Liver (tissue), 3 donors: Measurements from ENCODE around the gene DDX4.

Experiments
- ATF3 ChIP-seq: IDR thresholded peaks from 2 replicates; pipeline ENCODE4 v1.6.1; 2016; ENCODE audit warnings: antibody characterized with exemption
- CTCF ChIP-seq: fragments of 150-350 bp; IDR thresholded peaks from 2 replicates; pipeline ENCODE4 v1.5.1; 2017; ENCODE audit warnings: improper control_type of control experiment, low read depth, low read length; ENCODE audit not compliant: missing input control
- EGR1 ChIP-seq, 2 donors: IDR thresholded peaks; 2 replicates each; pipeline ENCODE4 v1.6.1; 2016 to 2018; ENCODE audit warnings: antibody characterized with exemption in 2 of 2, low read depth in 2 of 2
- FOXA2 ChIP-seq: IDR thresholded peaks from 2 replicates; pipeline ENCODE4 v1.6.1; 2016; ENCODE audit warnings: antibody characterized with exemption
- SP1 ChIP-seq: IDR thresholded peaks from 2 replicates; pipeline ENCODE4 v1.6.1; 2018; ENCODE audit warnings: antibody characterized with exemption, mild to moderate bottlenecking
- YY1 ChIP-seq: IDR thresholded peaks from 2 replicates; pipeline ENCODE4 v1.6.1; 2016; ENCODE audit warnings: antibody characterized with exemption, mild to moderate bottlenecking
- TF ChIP-seq, protein P1 (sequence below): IDR thresholded peaks from 2 replicates; pipeline ENCODE4 v1.6.1; 2016; ENCODE audit warnings: antibody characterized with exemption
- TF ChIP-seq, protein P2 (sequence below): IDR thresholded peaks from 2 replicates; pipeline ENCODE4 v1.6.1; 2016; ENCODE audit warnings: antibody characterized with exemption, mild to moderate bottlenecking
- TF ChIP-seq, protein P3 (sequence below): IDR thresholded peaks from 2 replicates; pipeline ENCODE4 v1.6.1; 2016; ENCODE audit warnings: antibody characterized with exemption
- donor health status: healthy.
- donor health status: healthy.

DNA sequence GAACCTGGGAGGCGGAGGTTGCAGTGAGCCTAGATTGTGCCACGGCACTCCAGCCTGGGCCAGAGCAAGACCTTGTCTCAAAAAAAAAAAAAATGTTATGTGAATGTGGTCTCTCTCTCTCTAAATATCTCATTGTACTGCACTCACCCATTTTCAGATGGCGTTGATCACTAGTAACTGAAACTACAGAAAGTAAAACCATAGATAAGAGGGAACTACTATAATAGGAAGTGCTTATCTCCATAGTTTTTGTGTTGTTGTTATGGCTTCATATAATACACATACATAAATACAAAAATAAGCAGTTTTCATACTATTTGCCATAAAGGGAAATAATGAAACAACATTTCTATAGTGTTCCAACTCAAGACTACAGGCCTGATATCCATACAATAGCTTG is 122.4 kb downstream of the DDX4 start:
- no peak for TF ChIP-seq SP1
- TF ChIP-seq EGR1 (IDR thresholded peaks at IDR 0.05; ENCODE audit: low read depth in 2 of 2), result no peak
- TF ChIP-seq CTCF, result no peak
- no peak for TF ChIP-seq FOXA2
- TF ChIP-seq, protein P1, sequence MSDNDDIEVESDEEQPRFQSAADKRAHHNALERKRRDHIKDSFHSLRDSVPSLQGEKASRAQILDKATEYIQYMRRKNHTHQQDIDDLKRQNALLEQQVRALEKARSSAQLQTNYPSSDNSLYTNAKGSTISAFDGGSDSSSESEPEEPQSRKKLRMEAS, result no peak
- TF ChIP-seq, protein P2, sequence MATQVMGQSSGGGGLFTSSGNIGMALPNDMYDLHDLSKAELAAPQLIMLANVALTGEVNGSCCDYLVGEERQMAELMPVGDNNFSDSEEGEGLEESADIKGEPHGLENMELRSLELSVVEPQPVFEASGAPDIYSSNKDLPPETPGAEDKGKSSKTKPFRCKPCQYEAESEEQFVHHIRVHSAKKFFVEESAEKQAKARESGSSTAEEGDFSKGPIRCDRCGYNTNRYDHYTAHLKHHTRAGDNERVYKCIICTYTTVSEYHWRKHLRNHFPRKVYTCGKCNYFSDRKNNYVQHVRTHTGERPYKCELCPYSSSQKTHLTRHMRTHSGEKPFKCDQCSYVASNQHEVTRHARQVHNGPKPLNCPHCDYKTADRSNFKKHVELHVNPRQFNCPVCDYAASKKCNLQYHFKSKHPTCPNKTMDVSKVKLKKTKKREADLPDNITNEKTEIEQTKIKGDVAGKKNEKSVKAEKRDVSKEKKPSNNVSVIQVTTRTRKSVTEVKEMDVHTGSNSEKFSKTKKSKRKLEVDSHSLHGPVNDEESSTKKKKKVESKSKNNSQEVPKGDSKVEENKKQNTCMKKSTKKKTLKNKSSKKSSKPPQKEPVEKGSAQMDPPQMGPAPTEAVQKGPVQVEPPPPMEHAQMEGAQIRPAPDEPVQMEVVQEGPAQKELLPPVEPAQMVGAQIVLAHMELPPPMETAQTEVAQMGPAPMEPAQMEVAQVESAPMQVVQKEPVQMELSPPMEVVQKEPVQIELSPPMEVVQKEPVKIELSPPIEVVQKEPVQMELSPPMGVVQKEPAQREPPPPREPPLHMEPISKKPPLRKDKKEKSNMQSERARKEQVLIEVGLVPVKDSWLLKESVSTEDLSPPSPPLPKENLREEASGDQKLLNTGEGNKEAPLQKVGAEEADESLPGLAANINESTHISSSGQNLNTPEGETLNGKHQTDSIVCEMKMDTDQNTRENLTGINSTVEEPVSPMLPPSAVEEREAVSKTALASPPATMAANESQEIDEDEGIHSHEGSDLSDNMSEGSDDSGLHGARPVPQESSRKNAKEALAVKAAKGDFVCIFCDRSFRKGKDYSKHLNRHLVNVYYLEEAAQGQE, result no peak
- TF ChIP-seq, protein P3, sequence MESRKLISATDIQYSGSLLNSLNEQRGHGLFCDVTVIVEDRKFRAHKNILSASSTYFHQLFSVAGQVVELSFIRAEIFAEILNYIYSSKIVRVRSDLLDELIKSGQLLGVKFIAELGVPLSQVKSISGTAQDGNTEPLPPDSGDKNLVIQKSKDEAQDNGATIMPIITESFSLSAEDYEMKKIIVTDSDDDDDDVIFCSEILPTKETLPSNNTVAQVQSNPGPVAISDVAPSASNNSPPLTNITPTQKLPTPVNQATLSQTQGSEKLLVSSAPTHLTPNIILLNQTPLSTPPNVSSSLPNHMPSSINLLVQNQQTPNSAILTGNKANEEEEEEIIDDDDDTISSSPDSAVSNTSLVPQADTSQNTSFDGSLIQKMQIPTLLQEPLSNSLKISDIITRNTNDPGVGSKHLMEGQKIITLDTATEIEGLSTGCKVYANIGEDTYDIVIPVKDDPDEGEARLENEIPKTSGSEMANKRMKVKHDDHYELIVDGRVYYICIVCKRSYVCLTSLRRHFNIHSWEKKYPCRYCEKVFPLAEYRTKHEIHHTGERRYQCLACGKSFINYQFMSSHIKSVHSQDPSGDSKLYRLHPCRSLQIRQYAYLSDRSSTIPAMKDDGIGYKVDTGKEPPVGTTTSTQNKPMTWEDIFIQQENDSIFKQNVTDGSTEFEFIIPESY, result no peak
- no peak for TF ChIP-seq ATF3
- no peak for TF ChIP-seq YY1
